ENCODE data around the gene ABCA13.

Gene ABCA13

GRCh38 chr7:48242846-48243245, 71.6 kb downstream of the ABCA13 start:
- DNase-seq = no peak

GRCh38 chr7:48244864-48245271, 73.6 kb downstream of the ABCA13 start:
- DNase-seq = no peak

- DNase-seq = no peak
These were observed 74.7 kb downstream of the ABCA13 start for GRCh38 chr7:48245751-48246472.

- DNase-seq = no peak
These were observed 77.9 kb downstream of the ABCA13 start for GRCh38 chr7:48249166-48249565.

- no peak for DNase-seq
These were observed 79.2 kb downstream of the ABCA13 start for GRCh38 chr7:48250441-48250951.

- DNase-seq = no peak
These were observed 80.5 kb downstream of the ABCA13 start for GRCh38 chr7:48251766-48252165.

GRCh38 chr7:48252995-48253394, 81.7 kb downstream of the ABCA13 start:
- no peak for DNase-seq

GRCh38 chr7:48255046-48255445, 83.8 kb downstream of the ABCA13 start:
- no peak for DNase-seq

- no peak for DNase-seq
These were observed 88.4 kb downstream of the ABCA13 start for GRCh38 chr7:48259463-48260280.

GRCh38 chr7:48261696-48262095, 90.4 kb downstream of the ABCA13 start:
- DNase-seq = no peak

GRCh38 chr7:48262606-48263310, 91.5 kb downstream of the ABCA13 start:
- DNase-seq = no peak

GRCh38 chr7:48263311-48263650, 92.0 kb downstream of the ABCA13 start:
- DNase-seq = no peak

GRCh38 chr7:48269066-48269465, 97.8 kb downstream of the ABCA13 start:
- no peak for DNase-seq

GRCh38 chr7:48274662-48275061, 103.4 kb downstream of the ABCA13 start:
- DNase-seq = no peak

- DNase-seq = no peak
These were observed 108.2 kb downstream of the ABCA13 start for GRCh38 chr7:48279420-48279819.

- DNase-seq = no peak
These were observed 108.8 kb downstream of the ABCA13 start for GRCh38 chr7:48280100-48280499.

- no peak for DNase-seq
These were observed 114.1 kb downstream of the ABCA13 start for GRCh38 chr7:48285373-48285772.

GRCh38 chr7:48286836-48287235, 115.6 kb downstream of the ABCA13 start:
- DNase-seq = no peak

- DNase-seq = no peak
These were observed 118.4 kb downstream of the ABCA13 start for GRCh38 chr7:48289656-48290055.

GRCh38 chr7:48292949-48293348, 121.7 kb downstream of the ABCA13 start:
- no peak for DNase-seq

- DNase-seq = no peak
These were observed 124.2 kb downstream of the ABCA13 start for GRCh38 chr7:48295296-48295971.

GRCh38 chr7:48296966-48297365, 125.7 kb downstream of the ABCA13 start:
- DNase-seq = no peak

GRCh38 chr7:48298779-48299178, 127.5 kb downstream of the ABCA13 start:
- no peak for DNase-seq
